GM12878 (cell line): Measurements from ENCODE around the gene MEN1. TPM values are rescaled to one million over a fixed set of nuclear protein-coding genes. Genes with fewer than 3 reads are reported as not detected.

ENCODE experiments used
- BHLHE40 ChIP-seq, 2 experiments: fragments of 450-650 bp in 1 of 2; IDR thresholded peaks; 2 replicates each; pipeline ENCODE4 v1.6.1; 2011 to 2017; ENCODE audit warnings: low read depth in 2 of 2, borderline replicate concordance in 1 of 2, improper control_type of control experiment in 1 of 2, low read length in 1 of 2, mild to moderate bottlenecking in 1 of 2
- CBX3 ChIP-seq: fragments of 200-600 bp; sonication (generic); IDR thresholded peaks from 2 replicates; pipeline ENCODE4 v1.6.1; 2016; ENCODE audit warnings: low read depth, borderline replicate concordance
- CHD2 ChIP-seq: IDR thresholded peaks from 2 replicates; pipeline ENCODE4 v1.6.1; 2011; ENCODE audit warnings: low read depth, low read length, improper control_type of control experiment, borderline replicate concordance
- EED ChIP-seq: sonication (generic); IDR thresholded peaks from 2 replicates; pipeline ENCODE4 v1.6.1; 2016; ENCODE audit warnings: antibody characterized with exemption, low read depth
- EZH2 ChIP-seq: IDR thresholded peaks from 2 replicates; pipeline ENCODE4 v1.6.1; 2012; ENCODE audit warnings: low read depth, mild to moderate bottlenecking, control low read depth, inconsistent platforms, low read length, borderline replicate concordance; ENCODE audit not compliant: control insufficient read depth
- GATAD2B ChIP-seq: fragments of 450-650 bp; conservative IDR thresholded peaks from 2 replicates; pipeline ENCODE4 v1.6.1; 2017; ENCODE audit warnings: low read depth, mild to moderate bottlenecking, moderate library complexity
- IKZF1 ChIP-seq: fragments of 450-650 bp; conservative IDR thresholded peaks from 2 replicates; pipeline ENCODE4 v1.6.1; 2017; ENCODE audit warnings: antibody characterized with exemption, mild to moderate bottlenecking
- LARP7 ChIP-seq: fragments of 450-650 bp; IDR thresholded peaks from 2 replicates; pipeline ENCODE4 v1.6.1; 2017; ENCODE audit warnings: mild to moderate bottlenecking
- MYC ChIP-seq: IDR thresholded peaks from 2 replicates; pipeline ENCODE4 v1.6.1; 2011; ENCODE audit warnings: mild to moderate bottlenecking, low read length, moderate library complexity, inconsistent platforms; ENCODE audit not compliant: insufficient read depth, insufficient replicate concordance, insufficient read length, severe bottlenecking
- PAX8 ChIP-seq: fragments of 450-650 bp; IDR thresholded peaks from 2 replicates; pipeline ENCODE4 v1.6.1; 2017; ENCODE audit warnings: mild to moderate bottlenecking, moderate library complexity
- POLR2A ChIP-seq: IDR thresholded peaks from 2 replicates; pipeline ENCODE4 v1.6.1; 2011; ENCODE audit warnings: low read depth, mild to moderate bottlenecking, low read length
- POLR2AphosphoS2 ChIP-seq: IDR thresholded peaks from 2 replicates; pipeline ENCODE4 v1.6.1; 2011; ENCODE audit warnings: low read depth, mild to moderate bottlenecking, low read length, improper control_type of control experiment, moderate library complexity
- POU2F2 ChIP-seq: IDR thresholded peaks from 3 replicates; pipeline ENCODE4 v1.6.1; 2011; ENCODE audit warnings: low read depth, mild to moderate bottlenecking, low read length, borderline replicate concordance
- RAD21 ChIP-seq: IDR thresholded peaks from 2 replicates; pipeline ENCODE4 v1.6.1; 2011; ENCODE audit warnings: mild to moderate bottlenecking, low read depth, low read length, moderate library complexity; ENCODE audit not compliant: insufficient read depth
- RCOR1 ChIP-seq: conservative IDR thresholded peaks from 2 replicates; pipeline ENCODE4 v1.6.1; 2012; ENCODE audit warnings: low read depth, low read length, improper control_type of control experiment
- SMARCA5 ChIP-seq: fragments of 450-650 bp; IDR thresholded peaks from 2 replicates; pipeline ENCODE4 v1.6.1; 2017; ENCODE audit warnings: mild to moderate bottlenecking
- SP1 ChIP-seq: IDR thresholded peaks from one replicate; pipeline ENCODE4 v1.6.1; 2011; ENCODE audit warnings: low read depth, low read length
- SPI1 ChIP-seq: IDR thresholded peaks from 2 replicates; pipeline ENCODE4 v1.6.1; 2011; ENCODE audit warnings: low read depth, mild to moderate bottlenecking, low read length, moderate library complexity, borderline replicate concordance; ENCODE audit not compliant: insufficient read depth
- SREBF1 ChIP-seq: IDR thresholded peaks from 2 replicates; pipeline ENCODE4 v1.6.1; 2012; ENCODE audit warnings: mild to moderate bottlenecking, low read length
- SREBF2 ChIP-seq: IDR thresholded peaks from 2 replicates; pipeline ENCODE4 v1.6.1; 2012; ENCODE audit warnings: mild to moderate bottlenecking, low read length
- TCF12 ChIP-seq: IDR thresholded peaks from 2 replicates; pipeline ENCODE4 v1.6.1; 2011; ENCODE audit warnings: low read depth, mild to moderate bottlenecking, low read length
- YY1 ChIP-seq: IDR thresholded peaks from 2 replicates; pipeline ENCODE4 v1.6.1; 2011; ENCODE audit warnings: low read depth, mild to moderate bottlenecking, low read length
- ZBED1 ChIP-seq: IDR thresholded peaks from 2 replicates; pipeline ENCODE4 v1.6.1; 2016; ENCODE audit warnings: borderline replicate concordance
- ZNF207 ChIP-seq: fragments of 450-650 bp; IDR thresholded peaks from 2 replicates; pipeline ENCODE4 v1.6.1; 2014; ENCODE audit warnings: antibody characterized with exemption, mild to moderate bottlenecking, borderline replicate concordance
- polyA plus RNA-seq, 11 experiments: library from polyadenylated mRNA; depleted of rRNA in 4 of 11; unstranded in 6 of 11; stranded (reverse) in 5 of 11; fragments of >200 nt; fragmentation: Nextera tagmentation in 4 of 11; fragmentation: Illumina TruSeq in 1 of 11; extraction: Ambion mirVana in 4 of 11; extraction: Trizol in 1 of 11; gene quantifications; 1 replicate in 1 of 11; 2 replicates in 10 of 11; pipeline versions ENCODE4 v1.2.1 to v1.2.3, GENCODE V29; 2011 to 2016; ENCODE audit warnings: inconsistent platforms in 2 of 11, missing spikeins in 2 of 11, low read depth in 1 of 11
- total RNA-seq, 4 experiments: library from RNA; depleted of rRNA in 3 of 4; stranded (reverse); fragments of >200 nt in 3 of 4; fragmentation: Illumina TruSeq in 1 of 4; extraction: Trizol in 1 of 4; gene quantifications; 2 replicates each; pipeline versions ENCODE4 v1.2.1 to v1.2.3, GENCODE V29; 2013 to 2021
- TF ChIP-seq, protein P1 (sequence below): fragments of 450-650 bp; IDR thresholded peaks from 2 replicates; pipeline ENCODE4 v1.6.1; 2014; ENCODE audit warnings: mild to moderate bottlenecking
- TF ChIP-seq, protein P2 (sequence below): IDR thresholded peaks from 2 replicates; pipeline ENCODE4 v1.6.1; 2012; ENCODE audit warnings: low read depth, low read length, improper control_type of control experiment
- TF ChIP-seq, protein P3 (sequence below), 3 experiments: IDR thresholded peaks in 2 of 3; conservative IDR thresholded peaks in 1 of 3; 2 replicates each; pipeline ENCODE4 v1.5.1; 2011; ENCODE audit warnings: low read depth in 3 of 3, low read length in 3 of 3, mild to moderate bottlenecking in 3 of 3, control low read depth in 2 of 3, moderate library complexity in 2 of 3, inconsistent platforms in 1 of 3, mixed read lengths in 1 of 3; ENCODE audit not compliant: control insufficient read depth in 2 of 3, insufficient read depth in 1 of 3; ENCODE audit errors: extremely low read depth in 1 of 3

Gene MEN1
- total and polyA plus RNA-seq, 10 of the 15 experiments (the other 5 are each of a cell fraction or from before 2014, with no cell fraction given), result 2.5 to 39.7 (median 20.7) TPM

DNA sequence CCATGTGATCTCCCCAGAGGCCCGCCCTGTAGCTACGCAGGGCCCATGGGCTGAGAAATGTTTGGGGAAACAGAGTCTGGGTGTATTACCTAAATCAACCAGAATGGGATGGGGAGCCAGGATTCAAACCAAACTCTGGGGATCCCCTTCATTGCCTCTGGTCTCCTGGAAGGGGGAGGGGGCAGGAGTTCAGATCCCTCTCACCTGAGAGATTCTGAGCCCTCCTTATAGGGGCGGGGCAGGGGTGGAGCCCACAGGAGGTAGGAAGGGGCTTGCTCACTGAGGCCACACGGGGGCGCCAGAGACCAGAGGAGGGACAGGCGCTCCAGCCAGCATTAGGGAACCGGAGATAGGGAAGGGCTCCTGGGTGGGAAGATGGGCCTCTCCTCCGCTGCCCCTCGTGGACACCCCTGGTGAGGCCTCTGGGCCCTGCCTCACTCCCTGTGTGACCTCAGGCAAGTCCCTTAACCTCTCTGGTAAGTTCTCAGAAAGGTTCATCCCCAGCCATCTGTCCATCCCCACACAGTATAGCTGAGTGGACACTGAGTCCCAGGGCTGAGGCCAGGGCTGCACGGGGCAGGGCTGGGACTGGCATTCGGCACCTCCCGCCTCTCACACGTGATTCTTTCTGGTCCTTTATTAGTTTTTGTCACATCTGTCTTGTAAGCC lies 36.8 kb upstream of the MEN1 start (continued):
- TF ChIP-seq RCOR1 (0 out of 2 replicates have a peak, but pooled peaks have one; percentile 48), SPI1 (0 out of 2 replicates have a peak, but pooled peaks have one; percentile 21), YY1 (peak; percentile 66), LARP7 (0 out of 2 replicates have a peak, but pooled peaks have one; percentile 49), CHD2 (0 out of 2 replicates have a peak, but pooled peaks have one; percentile 30), POU2F2 (peak; percentile 66; the same call in 1 of the 3 replicates), TCF12 (0 out of 2 replicates have a peak, but pooled peaks have one; percentile 26), SMARCA5 (peak; percentile 88), CBX3 (no peak), EZH2 (no peak), RAD21 (peak; percentile 90), ZNF207 (peak; percentile 43; the same call in 1 of the 2 replicates), EED (peak; percentile 87), SREBF1 (no peak), POLR2AphosphoS2 (no peak), GATAD2B (peak; percentile 69), BHLHE40 (IDR thresholded peaks at IDR 0.05; ENCODE audit: borderline replicate concordance in 1 of 2, low read depth in 2 of 2, low read length in 1 of 2) (peak; percentile 32 to 56; a peak in 2 of 4 replicates), IKZF1 (peak; percentile 92), POLR2A (peak; percentile 36; the same call in 1 of the 2 replicates), MYC (no peak), PAX8 (no peak), SREBF2 (no peak), SP1 (peak; percentile 40), ZBED1 (no peak)
- TF ChIP-seq, protein P1, sequence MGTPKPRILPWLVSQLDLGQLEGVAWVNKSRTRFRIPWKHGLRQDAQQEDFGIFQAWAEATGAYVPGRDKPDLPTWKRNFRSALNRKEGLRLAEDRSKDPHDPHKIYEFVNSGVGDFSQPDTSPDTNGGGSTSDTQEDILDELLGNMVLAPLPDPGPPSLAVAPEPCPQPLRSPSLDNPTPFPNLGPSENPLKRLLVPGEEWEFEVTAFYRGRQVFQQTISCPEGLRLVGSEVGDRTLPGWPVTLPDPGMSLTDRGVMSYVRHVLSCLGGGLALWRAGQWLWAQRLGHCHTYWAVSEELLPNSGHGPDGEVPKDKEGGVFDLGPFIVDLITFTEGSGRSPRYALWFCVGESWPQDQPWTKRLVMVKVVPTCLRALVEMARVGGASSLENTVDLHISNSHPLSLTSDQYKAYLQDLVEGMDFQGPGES, result 0 out of 2 replicates have a peak, but pooled peaks have one; percentile 23
- TF ChIP-seq, protein P2, sequence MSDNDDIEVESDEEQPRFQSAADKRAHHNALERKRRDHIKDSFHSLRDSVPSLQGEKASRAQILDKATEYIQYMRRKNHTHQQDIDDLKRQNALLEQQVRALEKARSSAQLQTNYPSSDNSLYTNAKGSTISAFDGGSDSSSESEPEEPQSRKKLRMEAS, result 0 out of 2 replicates have a peak, but pooled peaks have one; percentile 27
- TF ChIP-seq, protein P3, sequence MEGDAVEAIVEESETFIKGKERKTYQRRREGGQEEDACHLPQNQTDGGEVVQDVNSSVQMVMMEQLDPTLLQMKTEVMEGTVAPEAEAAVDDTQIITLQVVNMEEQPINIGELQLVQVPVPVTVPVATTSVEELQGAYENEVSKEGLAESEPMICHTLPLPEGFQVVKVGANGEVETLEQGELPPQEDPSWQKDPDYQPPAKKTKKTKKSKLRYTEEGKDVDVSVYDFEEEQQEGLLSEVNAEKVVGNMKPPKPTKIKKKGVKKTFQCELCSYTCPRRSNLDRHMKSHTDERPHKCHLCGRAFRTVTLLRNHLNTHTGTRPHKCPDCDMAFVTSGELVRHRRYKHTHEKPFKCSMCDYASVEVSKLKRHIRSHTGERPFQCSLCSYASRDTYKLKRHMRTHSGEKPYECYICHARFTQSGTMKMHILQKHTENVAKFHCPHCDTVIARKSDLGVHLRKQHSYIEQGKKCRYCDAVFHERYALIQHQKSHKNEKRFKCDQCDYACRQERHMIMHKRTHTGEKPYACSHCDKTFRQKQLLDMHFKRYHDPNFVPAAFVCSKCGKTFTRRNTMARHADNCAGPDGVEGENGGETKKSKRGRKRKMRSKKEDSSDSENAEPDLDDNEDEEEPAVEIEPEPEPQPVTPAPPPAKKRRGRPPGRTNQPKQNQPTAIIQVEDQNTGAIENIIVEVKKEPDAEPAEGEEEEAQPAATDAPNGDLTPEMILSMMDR (IDR thresholded peaks at IDR 0.05 in 2 of 3, conservative IDR thresholded peaks at IDR 0.05 in 1 of 3; ENCODE audit: control insufficient read depth in 2 of 3, extremely low read depth in 1 of 3, insufficient read depth in 1 of 3, low read depth in 3 of 3, low read length in 3 of 3), result peak; percentile 86 to 97 (median 96)
